SK-N-MC (cell line): ENCODE results near the gene FBXL19.

Experiments used
- DNase-seq: peaks from one replicate; pipeline ENCODE4 v3.0.0-alpha.2; 2011; ENCODE audit warnings: low read depth, low spot score
- H3K27ac ChIP-seq: fragments of 200-600 bp; sonication (generic); 2 replicates; pipeline ENCODE4 v1.5.1; 2016; ENCODE audit warnings: mixed run types
- H3K36me3 ChIP-seq: fragments of 200-600 bp; sonication (generic); 2 replicates; pipeline ENCODE4 v1.6.1; 2017; ENCODE audit warnings: antibody characterized with exemption, low read length, mixed read lengths; ENCODE audit not compliant: insufficient read depth
- H3K4me3 ChIP-seq: fragments of 200-600 bp; sonication (generic); 2 replicates; pipeline ENCODE4 v1.5.1; 2016
- H3K9ac ChIP-seq: fragments of 200-600 bp; sonication (generic); 2 replicates; pipeline ENCODE4 v1.8.0; 2017; ENCODE audit warnings: mixed run types, mixed read lengths; ENCODE audit not compliant: insufficient read length
- H3K9me3 ChIP-seq: fragments of 200-600 bp; sonication (generic); 2 replicates; pipeline ENCODE4 v1.6.1; 2017; ENCODE audit warnings: low read depth, mild to moderate bottlenecking, antibody characterized with exemption, low read length, moderate library complexity, mixed read lengths
- EZH2 ChIP-seq: fragments of 200-600 bp; sonication (generic); IDR thresholded peaks from one replicate; pipeline ENCODE4 v1.6.1; 2017; ENCODE audit warnings: antibody characterized with exemption
- FOXP2 ChIP-seq: optimal IDR thresholded peaks from 2 replicates; pipeline ENCODE3; 2011; ENCODE audit warnings: mild to moderate bottlenecking, moderate library complexity; ENCODE audit not compliant: insufficient read depth; ENCODE audit errors: extremely low read length, control extremely low read depth
- POLR2AphosphoS5 ChIP-seq: IDR thresholded peaks from 2 replicates; pipeline ENCODE4 v1.6.1; 2012; ENCODE audit warnings: mild to moderate bottlenecking, low read depth, low read length, borderline replicate concordance

Gene FBXL19

GRCh38 chr16:30991052-30991451 is 67.7 kb downstream of the FBXL19 start:
- TF ChIP-seq EZH2, result no peak
- no peak for TF ChIP-seq POLR2AphosphoS5
- TF ChIP-seq FOXP2, result no peak
- no peaks in the 10 kb centered on the region for H3K36me3 ChIP-seq

GRCh38 chr16:30992276-30992780 is 69.0 kb downstream of the FBXL19 start:
- TF ChIP-seq POLR2AphosphoS5 (no peak), FOXP2 (no peak), EZH2 (no peak)
- DNase-seq, result no peak
- no peak overlapping the region for H3K27ac ChIP-seq

More at GRCh38 chr16:30991052-30991451, 67.7 kb downstream of the FBXL19 start:
- no peak for DNase-seq
- H3K9me3 ChIP-seq, result no peaks in the 10 kb centered on the region
- no peak overlapping the region for H3K4me3 ChIP-seq
- no peak overlapping the region for H3K27ac ChIP-seq
- H3K9ac ChIP-seq, result no peak overlapping the region

GRCh38 chr16:30992931-30993816 is 69.8 kb downstream of the FBXL19 start:
- no peak for TF ChIP-seq POLR2AphosphoS5
- Histone ChIP-seq H3K27ac (no peak overlapping the region), H3K9me3 (no peaks in the 10 kb centered on the region), H3K36me3 (no peaks in the 10 kb centered on the region), H3K4me3 (no peak overlapping the region), H3K9ac (no peak overlapping the region)
- DNase-seq, result no peak

More at GRCh38 chr16:30992276-30992780, 69.0 kb downstream of the FBXL19 start:
- Histone ChIP-seq H3K36me3 (no peaks in the 10 kb centered on the region), H3K9ac (no peak overlapping the region), H3K9me3 (no peaks in the 10 kb centered on the region), H3K4me3 (no peak overlapping the region)

- H3K4me3 ChIP-seq, result no peak overlapping the region
These were observed 72.6 kb downstream of the FBXL19 start for GRCh38 chr16:30995927-30996323.

GRCh38 chr16:30996324-30996984 is 73.1 kb downstream of the FBXL19 start:
- TF ChIP-seq POLR2AphosphoS5, result no peak
- TF ChIP-seq EZH2, result no peak
- no peak for TF ChIP-seq FOXP2
- no peak overlapping the region for H3K9ac ChIP-seq
- peak overlapping the region; percentile 73 for H3K4me3 ChIP-seq

More at GRCh38 chr16:30995927-30996323, 72.6 kb downstream of the FBXL19 start:
- H3K9ac ChIP-seq, result no peak overlapping the region
- no peaks in the 10 kb centered on the region for H3K36me3 ChIP-seq
- no peaks in the 10 kb centered on the region for H3K9me3 ChIP-seq
- DNase-seq, result no peak
- TF ChIP-seq POLR2AphosphoS5 (no peak), EZH2 (no peak), FOXP2 (no peak)
- H3K27ac ChIP-seq, result no peak overlapping the region

GRCh38 chr16:30996985-30997724 is 73.8 kb downstream of the FBXL19 start:
- H3K36me3 ChIP-seq, result no peaks in the 10 kb centered on the region
- TF ChIP-seq EZH2 (no peak), FOXP2 (no peak), POLR2AphosphoS5 (peak; percentile 36; the same call in 1 of the 2 replicates)
- H3K9ac ChIP-seq, result no peak overlapping the region
- no peak for DNase-seq
- H3K27ac ChIP-seq, result no peak overlapping the region
- no peaks in the 10 kb centered on the region for H3K9me3 ChIP-seq
- H3K4me3 ChIP-seq, result peak overlapping the region; percentile 73

More at GRCh38 chr16:30996324-30996984, 73.1 kb downstream of the FBXL19 start:
- Histone ChIP-seq H3K36me3 (no peaks in the 10 kb centered on the region), H3K9me3 (no peaks in the 10 kb centered on the region), H3K27ac (no peak overlapping the region)
- DNase-seq, result no peak

GRCh38 chr16:30997725-30998711 is 74.6 kb downstream of the FBXL19 start:
- TF ChIP-seq EZH2 (no peak), POLR2AphosphoS5 (no peak), FOXP2 (no peak)
- H3K27ac ChIP-seq, result no peak overlapping the region
- peak overlapping the region; percentile 73 for H3K4me3 ChIP-seq
- H3K36me3 ChIP-seq, result no peaks in the 10 kb centered on the region
- no peak overlapping the region for H3K9ac ChIP-seq
- no peak for DNase-seq
- H3K9me3 ChIP-seq, result no peaks in the 10 kb centered on the region
